Naive thymus-derived CD4-positive, alpha-beta T cell (primary cell): ENCODE measurements around the gene OXNAD1. TPM values are rescaled to one million over a fixed set of nuclear protein-coding genes. Genes with fewer than 3 reads are reported as not detected.
A peak's percentile ranks its signal among the peaks of the same experiment; 100 is the strongest.

Experiments used
- ATAC-seq: fragments of 150-1000 bp; cut with Tn5 transposase; 2 replicates; pipeline ENCODE4 v1.10.0; 2021; ENCODE audit warnings: mild to moderate bottlenecking, moderate library complexity
- CTCF ChIA-PET: fragments of 350-600 bp; sonication (Branson Sonifier 250); formaldehyde crosslinking; loops from one replicate; lab custom pipeline; 2021; ENCODE audit warnings: antibody characterized with exemption; lab: Charles Lee
- POLR2A ChIA-PET: fragments of 350-600 bp; sonication (Branson Sonifier 250); formaldehyde crosslinking; loops from one replicate; lab custom pipeline; 2021; ENCODE audit warnings: antibody characterized with exemption, inconsistent platforms; lab: Charles Lee
- DNase-seq, 9 donors: peaks; one replicate each; pipeline versions ENCODE4 v3.0.0 to v3.0.0-alpha.2; 2020 to 2022; ENCODE audit warnings: mixed read lengths in 1 of 9
- H3K27ac ChIP-seq: one replicate; pipeline ENCODE4 v1.7.0; 2013; ENCODE audit warnings: mild to moderate bottlenecking, low read depth, low read length, moderate library complexity
- H3K27me3 ChIP-seq, 2 donors: one replicate each; pipeline ENCODE4 v1.7.0; 2013; ENCODE audit warnings: low read length in 2 of 2, mild to moderate bottlenecking in 2 of 2, moderate library complexity in 2 of 2; ENCODE audit not compliant: control insufficient read depth in 2 of 2, insufficient read depth in 2 of 2
- H3K36me3 ChIP-seq, 3 experiments: 1 replicate in 2 of 3; 2 replicates in 1 of 3; pipeline ENCODE4 v1.7.0; 2013; ENCODE audit warnings: low read length in 3 of 3, mild to moderate bottlenecking in 3 of 3, moderate library complexity in 1 of 3; ENCODE audit not compliant: insufficient read depth in 3 of 3, control insufficient read depth in 2 of 3
- H3K4me1 ChIP-seq, 2 donors: one replicate each; pipeline ENCODE4 v1.7.0; 2013; ENCODE audit warnings: low read length in 2 of 2, mild to moderate bottlenecking in 2 of 2, moderate library complexity in 1 of 2; ENCODE audit not compliant: control insufficient read depth in 2 of 2, insufficient read depth in 2 of 2
- H3K4me3 ChIP-seq: 2 replicates; pipeline ENCODE4 v1.7.0; 2013; ENCODE audit warnings: mild to moderate bottlenecking, low read length
- H3K9me3 ChIP-seq, 3 experiments: 1 replicate in 2 of 3; 2 replicates in 1 of 3; pipeline ENCODE4 v1.7.0; 2013; ENCODE audit warnings: low read length in 3 of 3; ENCODE audit not compliant: control insufficient read depth in 2 of 3
- H3K27ac Mint-ChIP-seq, 9 donors: one replicate each; pipeline ENCODE4 v1.8.0; 2020 to 2022; ENCODE audit warnings: mixed read lengths in 9 of 9, mild to moderate bottlenecking in 8 of 9, moderate library complexity in 5 of 9, inconsistent platforms in 2 of 9
- H3K27me3 Mint-ChIP-seq, 5 donors: one replicate each; pipeline ENCODE4 v1.8.0; 2021 to 2022; ENCODE audit warnings: mixed read lengths in 5 of 5, mild to moderate bottlenecking in 1 of 5
- H3K36me3 Mint-ChIP-seq, 5 donors: one replicate each; pipeline ENCODE4 v1.8.0; 2020 to 2022; ENCODE audit warnings: mixed read lengths in 5 of 5, mild to moderate bottlenecking in 3 of 5, inconsistent platforms in 1 of 5
- H3K4me1 Mint-ChIP-seq, 7 donors: one replicate each; pipeline ENCODE4 v1.8.0; 2020 to 2022; ENCODE audit warnings: mixed read lengths in 7 of 7, mild to moderate bottlenecking in 3 of 7, inconsistent platforms in 1 of 7
- H3K4me3 Mint-ChIP-seq, 10 donors: one replicate each; pipeline ENCODE4 v1.8.0; 2020 to 2022; ENCODE audit warnings: mild to moderate bottlenecking in 10 of 10, mixed read lengths in 10 of 10, moderate library complexity in 6 of 10, inconsistent platforms in 2 of 10
- H3K9me3 Mint-ChIP-seq, 11 donors: one replicate each; pipeline ENCODE4 v1.8.0; 2020 to 2022; ENCODE audit warnings: mixed read lengths in 11 of 11, mild to moderate bottlenecking in 4 of 11, inconsistent platforms in 1 of 11, moderate library complexity in 1 of 11
- intact Hi-C, 2 donors: fragments of 100-400 bp; cut with micrococcal nuclease; formaldehyde crosslinking; loops; one replicate each; pipeline ENCODE4 v1.15.1; 2023
- polyA plus RNA-seq, 2 donors: library from polyadenylated mRNA; unstranded; fragments of 300-500 nt; fragmentation: Illumina TruSeq; gene quantifications; one replicate each; pipeline ENCODE4 v1.2.3, GENCODE V29; 2021
- total RNA-seq, 6 experiments: library from RNA in 5 of 6; stranded (reverse) in 5 of 6; gene quantifications; 1 replicate in 5 of 6; 2 replicates in 1 of 6; pipeline ENCODE4 v1.2.3 and lab custom pipeline; 2021 to 2026

The OXNAD1 gene
- total and polyA plus RNA-seq, 7 experiments from 2014 or later = 80.3 to 171 (median 134) TPM

- H3K9me3 ChIP-seq = no peaks in the 10 kb centered on the region
- CTCF ChIA-PET = interaction anchor here (1.2 to 6.1 kb wide), 6 partner anchors 9 to 17 kb away, joined by 3 to 48 read pairs (median 6); no protein-coding TSS in a partner anchor
- ATAC-seq (peak; percentile 21), DNase-seq (no peak)
- H3K4me3 ChIP-seq = peak overlapping the region; percentile 48
- POLR2A ChIA-PET = interaction anchor here (0.8 to 10.6 kb wide), 10 partner anchors 8 to 229 kb away, joined by 3 to 319 read pairs (median 6); no protein-coding TSS in a partner anchor
- intact Hi-C loops = loop anchor here (2.0 to 10.0 kb wide), 6 partner anchors 14 to 587 kb away; partner anchors contain the start of gene RFTN1 (in 1 of the 2)
- peaks cover 61 to 99% (median 96%) of the 10 kb centered on the region in 7 donors for H3K4me1 Mint-ChIP-seq
- H3K36me3 ChIP-seq = peaks cover 10 to 26% (median 16%) of the 10 kb centered on the region in 3 experiments
- peaks cover 33 to 81% (median 79%) of the 10 kb centered on the region in 5 donors for H3K36me3 Mint-ChIP-seq
- H3K4me1 ChIP-seq = peaks cover 78 to 95% of the 10 kb centered on the region in 2 donors
- peaks cover 0 to 10% (median 0%) of the 10 kb centered on the region in 11 donors for H3K9me3 Mint-ChIP-seq
- no peaks in the 10 kb centered on the region for H3K27me3 Mint-ChIP-seq
- H3K27ac ChIP-seq = peak overlapping the region; percentile 66
- peak overlapping the region; percentile 86 to 98 (median 94) for H3K27ac Mint-ChIP-seq
- H3K4me3 Mint-ChIP-seq = peak overlapping the region; percentile 53 to 96 (median 90)
- H3K27me3 ChIP-seq = no peaks in the 10 kb centered on the region
Observed at GRCh38 chr3:16300307-16300706, 35.3 kb downstream of the OXNAD1 start.

DNA sequence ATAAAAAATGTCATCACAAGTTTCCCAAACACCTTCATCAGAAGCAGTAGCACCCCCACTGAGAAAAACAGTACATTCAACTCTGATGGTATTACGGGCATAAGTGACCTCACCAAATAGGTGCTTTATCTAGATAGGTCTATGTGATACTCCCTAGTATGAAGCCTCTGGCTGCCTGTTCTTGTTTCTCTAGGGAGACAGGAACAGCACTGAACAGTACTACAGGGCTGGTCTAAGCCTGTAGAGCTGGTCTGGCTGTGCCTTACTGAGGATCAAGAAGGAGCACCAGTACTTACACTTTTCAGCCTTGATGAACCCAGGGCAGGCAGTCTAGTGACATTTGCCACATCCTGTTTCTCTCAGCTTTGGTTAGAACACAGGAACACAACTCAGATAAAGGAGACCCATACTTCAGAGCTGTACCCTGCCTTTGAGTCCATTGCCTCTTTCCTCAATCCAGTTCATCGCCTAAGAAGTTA lies 35.9 kb downstream of the OXNAD1 start:
- Mint-ChIP-seq H3K27ac (peak overlapping the region; percentile 86 to 98 (median 94)), H3K27me3 (no peaks in the 10 kb centered on the region), H3K36me3 (peaks cover 26 to 80% (median 78%) of the 10 kb centered on the region in 5 donors), H3K4me1 (peaks cover 61 to 99% (median 96%) of the 10 kb centered on the region in 7 donors), H3K9me3 (peaks cover 0 to 10% (median 0%) of the 10 kb centered on the region in 11 donors), H3K4me3 (peak overlapping the region; percentile 78 to 96 (median 92))
- H3K27ac ChIP-seq = peak overlapping the region; percentile 66
- DNase-seq = peak in 7 of 9 donors; percentile 68 to 86 (median 82)
- POLR2A ChIA-PET = interaction anchor here (0.6 to 10.6 kb wide), 14 partner anchors 8 to 1094 kb away, joined by 3 to 319 read pairs (median 4); partner anchors contain the start of genes DPH3 and OXNAD1
- peaks cover 10 to 27% (median 22%) of the 10 kb centered on the region in 3 experiments for H3K36me3 ChIP-seq
- peak overlapping the region; percentile 48 for H3K4me3 ChIP-seq
- H3K27me3 ChIP-seq = no peaks in the 10 kb centered on the region
- H3K4me1 ChIP-seq = peaks cover 78 to 95% of the 10 kb centered on the region in 2 donors
- intact Hi-C loops = loop anchor here (1.0 to 10.0 kb wide), 10 partner anchors 8 to 586 kb away; partner anchors contain the start of genes OXNAD1 (in 1 of the 2) and RFTN1 (in 1 of the 2)
- H3K9me3 ChIP-seq = no peaks in the 10 kb centered on the region
- CTCF ChIA-PET = interaction anchor here (0.6 to 6.1 kb wide), 8 partner anchors 9 to 541 kb away, joined by 3 to 48 read pairs (median 6); no protein-coding TSS in a partner anchor
- ATAC-seq = peak; percentile 86

GRCh38 chr3:16301507-16301906 lies 36.5 kb downstream of the OXNAD1 start:
- H3K27ac ChIP-seq = peak overlapping the region; percentile 66
- no peaks in the 10 kb centered on the region for H3K27me3 ChIP-seq
- CTCF ChIA-PET = interaction anchor here (1.3 to 6.1 kb wide), 7 partner anchors 8 to 18 kb away, joined by 4 to 48 read pairs (median 6); no protein-coding TSS in a partner anchor
- Mint-ChIP-seq H3K27me3 (no peaks in the 10 kb centered on the region), H3K4me3 (peak overlapping the region; percentile 78 to 96 (median 92)), H3K36me3 (peaks cover 21 to 79% (median 78%) of the 10 kb centered on the region in 5 donors), H3K27ac (peak overlapping the region; percentile 86 to 98 (median 94)), H3K9me3 (peaks cover 0 to 8% (median 0%) of the 10 kb centered on the region in 11 donors), H3K4me1 (peaks cover 67 to 99% (median 96%) of the 10 kb centered on the region in 7 donors)
- peaks cover 10 to 27% (median 22%) of the 10 kb centered on the region in 3 experiments for H3K36me3 ChIP-seq
- peak in 1 of 9 donors; percentile 43 for DNase-seq
- no peaks in the 10 kb centered on the region for H3K9me3 ChIP-seq
- peak overlapping the region; percentile 48 for H3K4me3 ChIP-seq
- peak; percentile 28 for ATAC-seq
- POLR2A ChIA-PET = interaction anchor here (0.6 to 10.6 kb wide), 15 partner anchors 8 to 1094 kb away, joined by 3 to 319 read pairs (median 4); partner anchors contain the start of genes DPH3 and OXNAD1
- H3K4me1 ChIP-seq = peaks cover 80 to 95% of the 10 kb centered on the region in 2 donors
- intact Hi-C loops = loop anchor here (1.0 to 10.0 kb wide), 10 partner anchors 8 to 586 kb away; partner anchors contain the start of genes OXNAD1 (in 1 of the 2) and RFTN1 (in 1 of the 2)

DNA sequence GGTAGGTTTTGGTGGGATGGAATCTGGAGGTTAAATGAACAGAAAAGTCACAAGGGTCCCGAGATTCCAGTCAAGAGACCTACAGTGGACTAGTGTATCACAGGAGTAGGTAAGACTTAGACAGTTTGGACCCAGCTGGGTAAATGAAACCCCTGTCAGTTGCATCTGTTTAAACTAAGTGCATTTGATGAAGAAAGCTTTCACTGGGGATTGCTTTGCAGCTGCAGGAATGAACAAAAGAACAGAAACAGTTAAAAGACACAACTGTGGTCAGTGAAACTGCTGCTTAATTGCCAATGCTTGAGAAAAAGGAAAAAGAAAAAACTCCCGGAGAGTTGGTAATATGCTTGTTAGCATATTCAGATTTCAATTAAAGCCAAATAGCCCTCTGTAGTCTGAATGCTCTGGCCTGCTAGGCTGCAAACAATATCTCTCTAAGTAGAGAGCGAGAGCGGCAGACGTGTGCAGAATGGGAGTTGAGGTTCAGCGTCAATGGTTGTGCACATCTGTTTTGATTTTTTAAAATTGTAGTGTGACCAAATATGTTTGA lies 37.1 kb downstream of the OXNAD1 start:
- H3K4me3 Mint-ChIP-seq = peak overlapping the region; percentile 78 to 96 (median 92)
- no peaks in the 10 kb centered on the region for H3K27me3 ChIP-seq
- ChIA-PET CTCF (interaction anchor here (1.4 to 6.1 kb wide), 4 partner anchors 12 to 17 kb away, joined by 4 to 48 read pairs (median 28); no protein-coding TSS in a partner anchor), POLR2A (interaction anchor here (0.6 to 10.6 kb wide), 6 partner anchors 10 to 250 kb away, joined by 3 to 319 read pairs (median 26); partner anchors contain the start of genes DPH3 and OXNAD1)
- H3K36me3 ChIP-seq = peaks cover 10 to 26% (median 19%) of the 10 kb centered on the region in 3 experiments
- H3K4me3 ChIP-seq = peak overlapping the region; percentile 48
- peak overlapping the region; percentile 86 to 98 (median 94) for H3K27ac Mint-ChIP-seq
- intact Hi-C loops = loop anchor here (5.0 to 10.0 kb wide), 4 partner anchors 35 to 585 kb away; no protein-coding TSS in a partner anchor
- DNase-seq = no peak
- no peaks in the 10 kb centered on the region for H3K27me3 Mint-ChIP-seq
- peak overlapping the region; percentile 66 for H3K27ac ChIP-seq
- peaks cover 20 to 79% (median 77%) of the 10 kb centered on the region in 5 donors for H3K36me3 Mint-ChIP-seq
- H3K4me1 Mint-ChIP-seq = peaks cover 71 to 99% (median 96%) of the 10 kb centered on the region in 7 donors
- H3K9me3 Mint-ChIP-seq = peaks cover 0 to 3% (median 0%) of the 10 kb centered on the region in 11 donors
- peaks cover 86 to 96% of the 10 kb centered on the region in 2 donors for H3K4me1 ChIP-seq
- no peaks in the 10 kb centered on the region for H3K9me3 ChIP-seq
- no peak for ATAC-seq

- peaks cover 10 to 28% (median 19%) of the 10 kb centered on the region in 3 experiments for H3K36me3 ChIP-seq
- peaks cover 26 to 79% (median 77%) of the 10 kb centered on the region in 5 donors for H3K36me3 Mint-ChIP-seq
Observed at GRCh38 chr3:16303037-16303575, 38.1 kb downstream of the OXNAD1 start.

More at GRCh38 chr3:16303037-16303575, 38.1 kb downstream of the OXNAD1 start:
- DNase-seq = no peak
- no peak for ATAC-seq
- POLR2A ChIA-PET = interaction anchor here (0.6 to 10.6 kb wide), 7 partner anchors 11 to 81 kb away, joined by 3 to 319 read pairs (median 13); partner anchors contain the start of genes DPH3 and OXNAD1
- CTCF ChIA-PET = interaction anchor here (1.4 to 6.1 kb wide), 6 partner anchors 11 to 18 kb away, joined by 3 to 48 read pairs (median 8); no protein-coding TSS in a partner anchor
- H3K27ac ChIP-seq = peak overlapping the region; percentile 66
- Mint-ChIP-seq H3K27me3 (no peaks in the 10 kb centered on the region), H3K4me3 (peak overlapping the region; percentile 78 to 96 (median 92)), H3K9me3 (no peaks in the 10 kb centered on the region), H3K27ac (peak overlapping the region; percentile 68 to 98 (median 93)), H3K4me1 (peaks cover 76 to 99% (median 96%) of the 10 kb centered on the region in 7 donors)
- no peaks in the 10 kb centered on the region for H3K9me3 ChIP-seq
- peaks cover 89 to 95% of the 10 kb centered on the region in 2 donors for H3K4me1 ChIP-seq
- H3K27me3 ChIP-seq = no peaks in the 10 kb centered on the region
- intact Hi-C loops = loop anchor here (5.0 to 10.0 kb wide), 4 partner anchors 34 to 584 kb away; no protein-coding TSS in a partner anchor
- peak overlapping the region; percentile 48 for H3K4me3 ChIP-seq
